Stimulated activated CD4-positive, alpha-beta T cell treated with anti-CD3 and anti-CD28 coated beads, Interleukin-1b, Interleukin-23, amount 100 ng/mL, for 4 hours (primary cell): ENCODE data around the gene FRMPD4.
"Not testable (repeated sequence)": the region's sequence is repeated elsewhere in the genome, so short reads cannot be mapped to it uniquely, and the experiment has no call there.

ENCODE experiments used
- DNase-seq, 2 donors: peaks; one replicate each; pipeline ENCODE4 v3.0.0-alpha.2; 2020; ENCODE audit warnings: low read depth in 2 of 2

The FRMPD4 gene

GRCh38 chrX:12526306-12526705, 388.0 kb downstream of the FRMPD4 start:
- no peak for DNase-seq

- not testable (repeated sequence) for DNase-seq
Measured at GRCh38 chrX:12538096-12538495, 399.8 kb downstream of the FRMPD4 start.

- DNase-seq = not testable (repeated sequence)
Measured at GRCh38 chrX:12542251-12542650, 404.0 kb downstream of the FRMPD4 start.

GRCh38 chrX:12548341-12548740, 410.1 kb downstream of the FRMPD4 start:
- DNase-seq = no peak

- no peak for DNase-seq
Measured at GRCh38 chrX:12548746-12549145, 410.5 kb downstream of the FRMPD4 start.

GRCh38 chrX:12554206-12554605, 415.9 kb downstream of the FRMPD4 start:
- DNase-seq = no peak

GRCh38 chrX:12563121-12563520, 424.8 kb downstream of the FRMPD4 start:
- no peak for DNase-seq

GRCh38 chrX:12564221-12564620, 425.9 kb downstream of the FRMPD4 start:
- DNase-seq = no peak

GRCh38 chrX:12567857-12568256, 429.6 kb downstream of the FRMPD4 start:
- no peak for DNase-seq

- no peak for DNase-seq
Measured at GRCh38 chrX:12570859-12571501, 432.7 kb downstream of the FRMPD4 start.

- no peak for DNase-seq
Measured at GRCh38 chrX:12579311-12579710, 441.0 kb downstream of the FRMPD4 start.

- DNase-seq = no peak
Measured at GRCh38 chrX:12580548-12580947, 442.3 kb downstream of the FRMPD4 start.

- no peak for DNase-seq
Measured at GRCh38 chrX:12581546-12581945, 443.3 kb downstream of the FRMPD4 start.

- DNase-seq = no peak
Measured at GRCh38 chrX:12582649-12583048, 444.4 kb downstream of the FRMPD4 start.

GRCh38 chrX:12583543-12583942, 445.3 kb downstream of the FRMPD4 start:
- no peak for DNase-seq

GRCh38 chrX:12595720-12596119, 457.4 kb downstream of the FRMPD4 start:
- no peak for DNase-seq

- no peak for DNase-seq
Measured at GRCh38 chrX:12610079-12610478, 471.8 kb downstream of the FRMPD4 start.

- DNase-seq = no peak
Measured at GRCh38 chrX:12611471-12611870, 473.2 kb downstream of the FRMPD4 start.

- no peak for DNase-seq
Measured at GRCh38 chrX:12614266-12614665, 476.0 kb downstream of the FRMPD4 start.

GRCh38 chrX:12615061-12615460, 476.8 kb downstream of the FRMPD4 start:
- DNase-seq = no peak

- no peak for DNase-seq
Measured at GRCh38 chrX:12617241-12617640, 479.0 kb downstream of the FRMPD4 start.

- DNase-seq = no peak
Measured at GRCh38 chrX:12647230-12647629, 509.0 kb downstream of the FRMPD4 start.

- DNase-seq = no peak
Measured at GRCh38 chrX:12648995-12649394, 510.7 kb downstream of the FRMPD4 start.

- no peak for DNase-seq
Measured at GRCh38 chrX:12657433-12657832, 519.2 kb downstream of the FRMPD4 start.
